ENCODE results near the gene DDX25. TPM values are rescaled to one million over a fixed set of nuclear protein-coding genes. Genes with fewer than 3 reads are reported as not detected.

Gene DDX25
- total and polyA plus RNA-seq, 2 of the 8 experiments (the other 6 are each of a cell fraction or from before 2014, with no cell fraction given), result 17.6 to 17.9 TPM

DNA sequence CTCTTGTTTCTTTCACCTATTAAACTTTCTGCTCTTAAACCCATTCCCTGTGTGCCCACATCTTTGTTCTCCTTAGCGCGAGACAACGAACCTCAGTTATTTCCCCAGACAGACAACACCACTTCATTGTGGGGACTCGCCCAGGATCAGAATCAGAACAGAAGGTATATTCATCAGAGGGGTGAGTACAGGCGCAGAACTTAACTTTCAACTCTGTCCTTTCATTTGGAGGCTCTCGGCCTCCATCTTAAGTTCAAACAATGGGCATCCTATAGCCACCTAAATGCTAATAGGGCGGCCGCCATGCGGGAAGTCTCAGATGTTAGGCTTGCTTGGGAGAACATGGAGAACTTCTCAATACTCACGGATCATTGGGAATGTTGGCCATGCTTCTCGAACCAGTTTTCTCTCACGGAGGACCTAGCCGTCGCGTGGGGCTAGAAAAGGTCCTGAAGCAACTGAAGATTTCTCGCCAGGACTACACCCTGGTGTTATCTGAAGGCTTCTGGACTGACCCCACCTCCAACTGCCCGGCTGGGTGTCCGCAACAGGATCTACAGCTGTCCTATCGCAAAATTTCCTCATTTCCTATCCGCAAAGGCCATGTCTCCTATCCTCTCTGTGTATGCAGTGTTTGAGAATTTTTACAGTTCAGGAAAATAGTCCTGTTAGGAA, 30.3 kb upstream of the DDX25 start:
- H2BK5ac ChIP-seq (ENCODE audit: low read depth, low read length), result no peak overlapping the region
- no peak overlapping the region for H4K8ac ChIP-seq (ENCODE audit: extremely low read depth, insufficient read depth, low read length)
- no peak overlapping the region for H3K23ac ChIP-seq (ENCODE audit: insufficient read length)
- H3K4me2 ChIP-seq (ENCODE audit: insufficient read depth in 1 of 2, low read depth in 2 of 2, low read length in 2 of 2), result peak overlapping the region in 1 of 2 experiments; percentile 6; a peak in 1 of 4 replicates
- no peak overlapping the region for H3K27ac ChIP-seq (ENCODE audit: low read depth, low read length)
- H3K9me3 ChIP-seq (ENCODE audit: insufficient read depth in 2 of 2, low read depth in 1 of 2, low read length in 1 of 2), result no peaks in the 10 kb centered on the region; a peak in 1 of 4 replicates
- no peak overlapping the region for H3K14ac ChIP-seq (ENCODE audit: insufficient read length)
- WGBS, 2 experiments (ENCODE audit: extremely low coverage in 1 of 2, insufficient coverage in 1 of 2, insufficient read length in 1 of 2, insufficient replicate concordance in 2 of 2, low coverage in 1 of 2, low lambda C conversion rate in 2 of 2, missing lambda C conversion rate in 1 of 2), result 93% methylated on average over 19 of the region's 20 CpGs; no CpG with 5 or more reads in 1 of the 2 experiments
- no peaks in the 10 kb centered on the region for H3K27me3 ChIP-seq (replicated peaks in 1 of 4; ENCODE audit: control insufficient read depth in 3 of 4, extremely low read depth in 1 of 4, insufficient read depth in 3 of 4, low read length in 3 of 4)
- TF ChIP-seq YY1 (IDR thresholded peaks at IDR 0.05; ENCODE audit: low read depth, low read length) (no peak), RXRA (IDR thresholded peaks at IDR 0.05; ENCODE audit: insufficient read depth, low read depth, low read length) (no peak), TAF1 (IDR thresholded peaks at IDR 0.05; ENCODE audit: low read depth, low read length) (no peak), ASH2L (IDR thresholded peaks at IDR 0.05; ENCODE audit: low read length) (no peak), TBP (IDR thresholded peaks at IDR 0.05; ENCODE audit: low read depth, low read length) (no peak), POLR2AphosphoS5 (IDR thresholded peaks at IDR 0.05; ENCODE audit: low read depth, low read length) (no peak), SIRT6 (IDR thresholded peaks at IDR 0.05; ENCODE audit: low read length) (no peak), EGR1 (IDR thresholded peaks at IDR 0.05; ENCODE audit: borderline replicate concordance, low read depth, low read length) (no peak), SAP30 (IDR thresholded peaks at IDR 0.05; ENCODE audit: insufficient read depth, insufficient replicate concordance, low read length) (no peak)
- H2BK20ac ChIP-seq (ENCODE audit: low read length), result no peak overlapping the region
- FAIRE-seq (peak; percentile 75), DNase-seq (ENCODE audit: low read depth in 1 of 2, low spot score in 2 of 2) (no peak)
- no peak overlapping the region for H4K5ac ChIP-seq (ENCODE audit: insufficient read length, low read depth, low read length)
- H3K56ac ChIP-seq (replicated peaks; ENCODE audit: insufficient read length, low read depth, low read length), result no peak overlapping the region
- H4K20me1 ChIP-seq (replicated peaks in 1 of 2; ENCODE audit: control insufficient read depth in 1 of 2, insufficient read depth in 2 of 2, low read length in 2 of 2), result no peaks in the 10 kb centered on the region
- no peak overlapping the region for H3K4me3 ChIP-seq (ENCODE audit: extremely low read depth in 1 of 4, insufficient read depth in 2 of 4, low read depth in 3 of 4, low read length in 4 of 4)
- no peaks in the 10 kb centered on the region for H3K79me2 ChIP-seq (ENCODE audit: control insufficient read depth in 1 of 2, insufficient read depth in 2 of 2, low read length in 2 of 2)
- no peaks in the 10 kb centered on the region for H3K36me3 ChIP-seq (ENCODE audit: control insufficient read depth in 2 of 4, insufficient read depth in 4 of 4, low read length in 3 of 4)
- H2BK120ac ChIP-seq (replicated peaks; ENCODE audit: low read depth, low read length), result no peak overlapping the region
- H3K9ac ChIP-seq (replicated peaks in 1 of 4; ENCODE audit: extremely low read depth in 1 of 4, low read depth in 3 of 4, low read length in 3 of 4), result no peak overlapping the region
- H3K4me1 ChIP-seq (replicated peaks in 1 of 4; ENCODE audit: control insufficient read depth in 3 of 4, insufficient read depth in 4 of 4, low read length in 3 of 4), result no peaks in the 10 kb centered on the region; a peak in 1 of 7 replicates
- no peaks in the 10 kb centered on the region for H3K79me1 ChIP-seq (ENCODE audit: low read depth, low read length)
- no peak overlapping the region for H4K91ac ChIP-seq (replicated peaks; ENCODE audit: insufficient read length, low read length)
- H2BK15ac ChIP-seq (ENCODE audit: low read length), result no peak overlapping the region
- no peak overlapping the region for H2BK12ac ChIP-seq (ENCODE audit: low read depth, low read length)
- peak overlapping the region; percentile 6; the same call in 1 of the 2 replicates for H2AFZ ChIP-seq (ENCODE audit: low read length)
- POLR2A ChIA-PET (ENCODE audit: partially characterized antibody), result no interaction called here
- no peak overlapping the region for H3K18ac ChIP-seq (ENCODE audit: extremely low read depth, low read length)
- H3K4ac ChIP-seq (replicated peaks; ENCODE audit: insufficient read length, low read depth, low read length), result no peak overlapping the region
- CTCF ChIA-PET (ENCODE audit: partially characterized antibody), result interaction anchor here (0.7 to 1.5 kb wide), 5 partner anchors 148 to 246 kb away, joined by 3 to 6 read pairs (median 3); no protein-coding TSS in a partner anchor
- H2AK5ac ChIP-seq (ENCODE audit: low read depth, low read length), result no peak overlapping the region
- 0 out of 2 replicates have a peak, but pooled peaks cover 2% of the 10 kb centered on the region for H3K23me2 ChIP-seq (ENCODE audit: low read depth, low read length)
